Omental fat pad (tissue), 4 donors: ENCODE measurements around the gene ZMAT5. TPM values are rescaled to one million over a fixed set of nuclear protein-coding genes. Genes with fewer than 3 reads are reported as not detected.

Source experiments
- ATAC-seq: fragments of 150-250 bp; one replicate; pipeline ENCODE4 v1.9.1; 2016; ENCODE audit warnings: mild to moderate bottlenecking, moderate library complexity; ENCODE audit not compliant: low FRiP score
- DNase-seq: peaks from one replicate; pipeline ENCODE4 v3.0.0-alpha.2; 2019; ENCODE audit warnings: low spot score
- total RNA-seq, 4 donors: library from RNA; depleted of rRNA; stranded (reverse); fragments of >200 nt; gene quantifications; one replicate each; pipeline ENCODE4 v1.1.0, GENCODE V29; 2016
- TF ChIP-seq, protein P1 (sequence below), 3 donors: fragments of 450-650 bp; IDR thresholded peaks; one replicate each; pipeline ENCODE4 v1.5.1; 2016 to 2017; ENCODE audit warnings: antibody characterized with exemption in 3 of 3, mild to moderate bottlenecking in 3 of 3, moderate library complexity in 2 of 3

ZMAT5 gene
- total RNA-seq, 4 donors from 2014 or later = 8.3 to 23.0 (median 16.9) TPM

- no peak for ATAC-seq
- TF ChIP-seq, protein P1, sequence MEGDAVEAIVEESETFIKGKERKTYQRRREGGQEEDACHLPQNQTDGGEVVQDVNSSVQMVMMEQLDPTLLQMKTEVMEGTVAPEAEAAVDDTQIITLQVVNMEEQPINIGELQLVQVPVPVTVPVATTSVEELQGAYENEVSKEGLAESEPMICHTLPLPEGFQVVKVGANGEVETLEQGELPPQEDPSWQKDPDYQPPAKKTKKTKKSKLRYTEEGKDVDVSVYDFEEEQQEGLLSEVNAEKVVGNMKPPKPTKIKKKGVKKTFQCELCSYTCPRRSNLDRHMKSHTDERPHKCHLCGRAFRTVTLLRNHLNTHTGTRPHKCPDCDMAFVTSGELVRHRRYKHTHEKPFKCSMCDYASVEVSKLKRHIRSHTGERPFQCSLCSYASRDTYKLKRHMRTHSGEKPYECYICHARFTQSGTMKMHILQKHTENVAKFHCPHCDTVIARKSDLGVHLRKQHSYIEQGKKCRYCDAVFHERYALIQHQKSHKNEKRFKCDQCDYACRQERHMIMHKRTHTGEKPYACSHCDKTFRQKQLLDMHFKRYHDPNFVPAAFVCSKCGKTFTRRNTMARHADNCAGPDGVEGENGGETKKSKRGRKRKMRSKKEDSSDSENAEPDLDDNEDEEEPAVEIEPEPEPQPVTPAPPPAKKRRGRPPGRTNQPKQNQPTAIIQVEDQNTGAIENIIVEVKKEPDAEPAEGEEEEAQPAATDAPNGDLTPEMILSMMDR (IDR thresholded peaks at IDR 0.05) = no peak
- no peak for DNase-seq
Measured at GRCh38 chr22:29788339-29789279, 21.8 kb upstream of the ZMAT5 start.

- no peak for DNase-seq
- no peak for ATAC-seq
- TF ChIP-seq, protein P1 (IDR thresholded peaks at IDR 0.05) = no peak
Measured at GRCh38 chr22:29787371-29787980, 20.7 kb upstream of the ZMAT5 start.

GRCh38 chr22:29786031-29786430, 19.2 kb upstream of the ZMAT5 start:
- DNase-seq (no peak), ATAC-seq (no peak)
- TF ChIP-seq, protein P1 (IDR thresholded peaks at IDR 0.05) = no peak

GRCh38 chr22:29784451-29785361, 17.9 kb upstream of the ZMAT5 start:
- DNase-seq = no peak
- ATAC-seq = peak; percentile 59
- TF ChIP-seq, protein P1 (IDR thresholded peaks at IDR 0.05) = no peak

GRCh38 chr22:29782061-29782845, 15.4 kb upstream of the ZMAT5 start:
- ATAC-seq = peak; percentile 31
- TF ChIP-seq, protein P1 (IDR thresholded peaks at IDR 0.05) = no peak
- DNase-seq = no peak
